Smooth muscle cell (in vitro differentiated cells): ENCODE measurements around the gene PRKCA. TPM values are rescaled to one million over a fixed set of nuclear protein-coding genes. Genes with fewer than 3 reads are reported as not detected.

Experiments
- DNase-seq: peaks from one replicate; lab custom pipeline; 2025; ENCODE audit not compliant: unreplicated experiment; lab: John Stamatoyannopoulos, UW
- H2AFZ ChIP-seq: fragments of 200-600 bp; sonication (generic); 2 replicates; pipeline ENCODE4 v1.6.0; 2016; ENCODE audit warnings: antibody characterized with exemption, low read depth, mild to moderate bottlenecking
- H3F3A ChIP-seq: fragments of 200-600 bp; sonication (generic); 2 replicates; pipeline ENCODE4 v1.6.0; 2017; ENCODE audit warnings: antibody characterized with exemption, low read depth
- H3K27ac ChIP-seq: fragments of 200-600 bp; sonication (generic); 2 replicates; pipeline ENCODE4 v1.5.1; 2016; ENCODE audit warnings: low read depth, mild to moderate bottlenecking
- H3K27me3 ChIP-seq: fragments of 200-600 bp; sonication (generic); 2 replicates; pipeline ENCODE4 v1.6.1; 2016; ENCODE audit warnings: low read depth, mild to moderate bottlenecking
- H3K36me3 ChIP-seq: fragments of 200-600 bp; sonication (generic); 2 replicates; pipeline ENCODE4 v1.5.1; 2016; ENCODE audit warnings: low read depth
- H3K4me1 ChIP-seq: fragments of 200-600 bp; sonication (generic); 2 replicates; pipeline ENCODE4 v1.5.1; 2016; ENCODE audit warnings: low read depth
- H3K4me2 ChIP-seq: fragments of 200-600 bp; sonication (generic); 2 replicates; pipeline ENCODE4 v1.6.0; 2016; ENCODE audit warnings: mild to moderate bottlenecking
- H3K4me3 ChIP-seq: fragments of 200-600 bp; sonication (generic); 2 replicates; pipeline ENCODE4 v1.5.1; 2016; ENCODE audit warnings: mild to moderate bottlenecking
- H3K79me2 ChIP-seq: fragments of 200-600 bp; sonication (generic); 2 replicates; pipeline ENCODE4 v1.6.0; 2016; ENCODE audit warnings: low read depth, mild to moderate bottlenecking
- H3K9ac ChIP-seq: fragments of 200-600 bp; sonication (generic); 2 replicates; pipeline ENCODE4 v1.6.0; 2016; ENCODE audit warnings: low read depth
- H3K9me3 ChIP-seq: fragments of 200-600 bp; sonication (generic); replicated peaks from 2 replicates; pipeline ENCODE4 v1.5.1; 2016; ENCODE audit warnings: low read depth
- H4K20me1 ChIP-seq: fragments of 200-600 bp; sonication (generic); 2 replicates; pipeline ENCODE4 v1.6.0; 2016; ENCODE audit warnings: low read depth
- WGBS: methylation state at CpG from one replicate; pipeline ENCODE4 v1.1.7; 2016; ENCODE audit warnings: low lambda C conversion rate; 5-methylcytosine and 5-hydroxymethylcytosine counted together
- polyA plus RNA-seq: library from polyadenylated mRNA; unstranded; fragments of >200 nt; fragmentation: Nextera tagmentation; extraction: Ambion mirVana; gene quantifications from 2 replicates; pipeline ENCODE4 v1.2.1, GENCODE V29; 2016
- total RNA-seq: library from RNA; depleted of rRNA; stranded (reverse); fragments of >200 nt; gene quantifications from 2 replicates; pipeline ENCODE4 v1.2.3, GENCODE V29; 2014
- TF ChIP-seq, protein P1 (sequence below): fragments of 200-600 bp; sonication (generic); IDR thresholded peaks from 2 replicates; pipeline ENCODE4 v1.5.1; 2017; ENCODE audit warnings: borderline replicate concordance, mild to moderate bottlenecking, antibody characterized with exemption; ENCODE audit not compliant: insufficient read depth, poor library complexity, severe bottlenecking

Gene PRKCA
- total and polyA plus RNA-seq, 2 experiments from 2014 or later: 0.78 to 7.1 TPM

DNA sequence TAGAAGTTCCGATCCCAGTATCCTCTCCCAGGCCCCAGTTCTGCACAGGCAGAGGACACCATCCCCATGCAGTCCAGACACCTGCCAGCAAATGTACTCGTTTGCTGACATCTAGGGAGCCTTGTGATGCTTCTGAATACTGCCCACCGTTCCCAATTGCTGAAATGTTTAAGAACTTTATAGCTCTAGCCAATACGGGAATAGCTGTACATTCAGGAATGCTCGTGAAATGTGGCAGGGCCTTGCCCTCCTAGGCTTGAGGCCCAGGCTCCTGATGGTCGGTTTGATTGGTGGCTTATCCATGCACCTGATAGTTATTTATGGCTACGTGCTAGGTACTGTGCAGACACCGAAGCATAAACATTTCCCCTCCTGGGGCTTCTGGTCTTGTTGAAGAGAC lies 255.5 kb downstream of the PRKCA start:
- no peaks in the 10 kb centered on the region for H4K20me1 ChIP-seq
- no peaks in the 10 kb centered on the region for H3F3A ChIP-seq
- TF ChIP-seq, protein P1, sequence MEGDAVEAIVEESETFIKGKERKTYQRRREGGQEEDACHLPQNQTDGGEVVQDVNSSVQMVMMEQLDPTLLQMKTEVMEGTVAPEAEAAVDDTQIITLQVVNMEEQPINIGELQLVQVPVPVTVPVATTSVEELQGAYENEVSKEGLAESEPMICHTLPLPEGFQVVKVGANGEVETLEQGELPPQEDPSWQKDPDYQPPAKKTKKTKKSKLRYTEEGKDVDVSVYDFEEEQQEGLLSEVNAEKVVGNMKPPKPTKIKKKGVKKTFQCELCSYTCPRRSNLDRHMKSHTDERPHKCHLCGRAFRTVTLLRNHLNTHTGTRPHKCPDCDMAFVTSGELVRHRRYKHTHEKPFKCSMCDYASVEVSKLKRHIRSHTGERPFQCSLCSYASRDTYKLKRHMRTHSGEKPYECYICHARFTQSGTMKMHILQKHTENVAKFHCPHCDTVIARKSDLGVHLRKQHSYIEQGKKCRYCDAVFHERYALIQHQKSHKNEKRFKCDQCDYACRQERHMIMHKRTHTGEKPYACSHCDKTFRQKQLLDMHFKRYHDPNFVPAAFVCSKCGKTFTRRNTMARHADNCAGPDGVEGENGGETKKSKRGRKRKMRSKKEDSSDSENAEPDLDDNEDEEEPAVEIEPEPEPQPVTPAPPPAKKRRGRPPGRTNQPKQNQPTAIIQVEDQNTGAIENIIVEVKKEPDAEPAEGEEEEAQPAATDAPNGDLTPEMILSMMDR: no peak
- H3K36me3 ChIP-seq: no peaks in the 10 kb centered on the region
- H3K4me2 ChIP-seq: no peak overlapping the region
- no peaks in the 10 kb centered on the region for H3K4me1 ChIP-seq
- H3K27ac ChIP-seq: no peak overlapping the region
- DNase-seq: no peak
- H2AFZ ChIP-seq: no peak overlapping the region
- WGBS: 83% methylated on average over 8 of the region's 8 CpGs
- no peak overlapping the region for H3K9ac ChIP-seq
- H3K9me3 ChIP-seq: no peaks in the 10 kb centered on the region
- no peaks in the 10 kb centered on the region for H3K79me2 ChIP-seq
- no peaks in the 10 kb centered on the region for H3K27me3 ChIP-seq
- no peak overlapping the region for H3K4me3 ChIP-seq

DNA sequence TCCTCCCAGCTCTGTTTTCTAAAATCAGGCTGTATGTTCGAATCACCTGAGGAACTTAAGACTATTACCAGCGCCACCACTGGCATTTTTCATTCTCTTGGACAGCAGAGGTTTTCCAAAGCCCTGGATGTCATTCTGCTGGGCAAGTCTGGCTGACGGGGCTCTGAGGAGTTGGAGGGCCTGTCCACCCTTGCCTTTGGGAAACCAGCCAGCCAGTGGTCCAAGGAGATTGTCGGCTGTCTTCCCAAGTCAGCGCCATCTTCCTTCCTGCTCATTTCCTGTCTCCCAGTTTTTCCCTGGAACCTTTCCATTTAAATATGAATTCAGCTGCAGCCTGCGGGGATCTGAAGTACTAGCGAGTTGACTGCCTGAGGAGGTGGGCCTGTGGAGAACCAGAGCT lies 258.3 kb downstream of the PRKCA start:
- H2AFZ ChIP-seq: no peak overlapping the region
- H3F3A ChIP-seq: no peaks in the 10 kb centered on the region
- no peak overlapping the region for H3K4me3 ChIP-seq
- 96% methylated on average over 7 of the region's 7 CpGs for WGBS
- H3K9me3 ChIP-seq: no peaks in the 10 kb centered on the region
- no peaks in the 10 kb centered on the region for H4K20me1 ChIP-seq
- no peaks in the 10 kb centered on the region for H3K36me3 ChIP-seq
- H3K4me2 ChIP-seq: no peak overlapping the region
- no peaks in the 10 kb centered on the region for H3K27me3 ChIP-seq
- peaks cover 4% of the 10 kb centered on the region for H3K4me1 ChIP-seq
- H3K27ac ChIP-seq: no peak overlapping the region
- DNase-seq: no peak
- no peaks in the 10 kb centered on the region for H3K79me2 ChIP-seq
- TF ChIP-seq, protein P1: no peak
- no peak overlapping the region for H3K9ac ChIP-seq

DNA sequence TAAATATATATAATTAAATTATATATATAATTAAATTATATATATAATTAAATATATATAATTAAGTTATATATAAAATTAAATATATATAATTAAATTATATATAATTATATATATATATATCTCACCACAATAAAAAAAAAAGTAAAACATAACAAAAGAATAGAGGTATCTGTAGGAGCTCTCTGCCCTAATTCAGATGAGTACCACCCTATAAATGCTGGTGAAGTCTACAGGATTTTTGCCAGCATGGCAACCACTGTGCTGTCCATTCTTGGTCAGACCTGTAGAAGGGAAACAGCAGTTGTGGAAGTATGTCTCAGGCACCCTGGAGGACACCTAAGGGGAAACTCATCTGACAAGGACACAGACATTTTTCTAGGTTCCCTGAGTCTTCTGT lies 259.7 kb downstream of the PRKCA start:
- H3K4me3 ChIP-seq: no peak overlapping the region
- DNase-seq: no peak
- H3K9me3 ChIP-seq: no peaks in the 10 kb centered on the region
- H3K79me2 ChIP-seq: no peaks in the 10 kb centered on the region
- H3K27ac ChIP-seq: no peak overlapping the region
- H4K20me1 ChIP-seq: no peaks in the 10 kb centered on the region
- H3K9ac ChIP-seq: no peak overlapping the region
- H3K4me2 ChIP-seq: no peak overlapping the region
- TF ChIP-seq, protein P1: no peak
- H3K27me3 ChIP-seq: no peaks in the 10 kb centered on the region
- H2AFZ ChIP-seq: no peak overlapping the region
- no peaks in the 10 kb centered on the region for H3F3A ChIP-seq
- H3K4me1 ChIP-seq: peaks cover 4% of the 10 kb centered on the region
- no peaks in the 10 kb centered on the region for H3K36me3 ChIP-seq

DNA sequence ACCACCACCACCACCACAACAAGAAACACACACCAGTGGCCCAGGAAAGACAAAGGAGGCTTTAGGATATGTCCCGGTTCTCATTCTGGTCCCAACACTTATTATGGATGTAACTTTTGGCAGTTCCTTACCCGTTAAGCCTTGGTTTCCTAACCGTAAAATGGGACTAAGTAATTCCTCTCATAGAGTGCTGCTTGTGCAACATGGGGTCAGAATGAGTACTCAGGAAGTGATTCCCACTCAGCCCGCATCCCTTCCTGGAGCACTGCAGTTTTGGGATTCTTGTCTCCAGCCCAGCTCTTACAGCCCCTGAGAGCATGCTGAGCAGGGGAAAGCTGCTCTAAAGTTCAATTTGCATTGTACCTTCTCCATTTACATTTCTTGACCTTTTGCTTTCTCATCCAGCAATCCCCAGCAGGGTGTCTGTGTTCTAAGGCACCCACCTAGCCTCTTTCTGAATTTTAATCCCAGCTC lies 262.6 kb downstream of the PRKCA start:
- H3K27me3 ChIP-seq: no peaks in the 10 kb centered on the region
- H3K9ac ChIP-seq: no peak overlapping the region
- H3K4me3 ChIP-seq: no peak overlapping the region
- H4K20me1 ChIP-seq: no peaks in the 10 kb centered on the region
- no peaks in the 10 kb centered on the region for H3K36me3 ChIP-seq
- H3K79me2 ChIP-seq: no peaks in the 10 kb centered on the region
- TF ChIP-seq, protein P1: no peak
- H2AFZ ChIP-seq: no peak overlapping the region
- peaks cover 4% of the 10 kb centered on the region for H3K4me1 ChIP-seq
- H3F3A ChIP-seq: no peaks in the 10 kb centered on the region
- no peak overlapping the region for H3K4me2 ChIP-seq
- no peak overlapping the region for H3K27ac ChIP-seq
- H3K9me3 ChIP-seq: no peaks in the 10 kb centered on the region
- no peak for DNase-seq
- WGBS: 76% methylated on average over 4 of the region's 4 CpGs
